GM12874 (cell line): ENCODE measurements around the gene SLC9A6.

Source experiments
- TF ChIP-seq, protein P1 (sequence below): IDR thresholded peaks from 2 replicates; pipeline ENCODE4 v1.5.1; 2011; ENCODE audit warnings: low read depth, mild to moderate bottlenecking, control low read depth, low read length, moderate library complexity; ENCODE audit not compliant: insufficient read depth

SLC9A6 gene

DNA sequence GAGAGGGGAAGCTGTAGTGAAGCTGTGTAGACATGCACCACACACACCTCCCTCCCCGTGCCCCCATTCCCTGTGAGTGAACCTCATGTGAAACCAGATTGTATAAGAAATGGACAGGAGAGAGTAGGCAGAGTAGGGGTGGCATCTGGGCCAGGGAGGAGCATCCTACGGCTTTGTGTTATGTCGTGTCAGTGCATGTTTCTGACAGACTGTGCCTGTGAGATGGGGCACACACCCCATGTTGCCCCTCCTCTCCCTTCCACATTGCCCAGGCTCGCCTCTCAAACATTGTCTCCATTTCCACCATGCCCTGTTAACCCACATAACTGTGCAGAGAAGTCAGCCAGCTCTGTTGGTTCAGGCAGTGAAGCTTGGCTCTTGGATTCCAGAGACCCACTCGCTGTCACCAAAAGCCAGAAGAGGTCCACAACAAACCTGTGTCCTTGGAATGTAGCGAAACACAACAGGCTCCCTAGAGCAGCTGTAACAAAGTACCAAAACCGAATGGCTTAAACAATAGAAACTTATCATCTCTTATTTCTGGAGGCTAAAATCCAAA is 56.1 kb downstream of the SLC9A6 start:
- TF ChIP-seq, protein P1, sequence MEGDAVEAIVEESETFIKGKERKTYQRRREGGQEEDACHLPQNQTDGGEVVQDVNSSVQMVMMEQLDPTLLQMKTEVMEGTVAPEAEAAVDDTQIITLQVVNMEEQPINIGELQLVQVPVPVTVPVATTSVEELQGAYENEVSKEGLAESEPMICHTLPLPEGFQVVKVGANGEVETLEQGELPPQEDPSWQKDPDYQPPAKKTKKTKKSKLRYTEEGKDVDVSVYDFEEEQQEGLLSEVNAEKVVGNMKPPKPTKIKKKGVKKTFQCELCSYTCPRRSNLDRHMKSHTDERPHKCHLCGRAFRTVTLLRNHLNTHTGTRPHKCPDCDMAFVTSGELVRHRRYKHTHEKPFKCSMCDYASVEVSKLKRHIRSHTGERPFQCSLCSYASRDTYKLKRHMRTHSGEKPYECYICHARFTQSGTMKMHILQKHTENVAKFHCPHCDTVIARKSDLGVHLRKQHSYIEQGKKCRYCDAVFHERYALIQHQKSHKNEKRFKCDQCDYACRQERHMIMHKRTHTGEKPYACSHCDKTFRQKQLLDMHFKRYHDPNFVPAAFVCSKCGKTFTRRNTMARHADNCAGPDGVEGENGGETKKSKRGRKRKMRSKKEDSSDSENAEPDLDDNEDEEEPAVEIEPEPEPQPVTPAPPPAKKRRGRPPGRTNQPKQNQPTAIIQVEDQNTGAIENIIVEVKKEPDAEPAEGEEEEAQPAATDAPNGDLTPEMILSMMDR = no peak

DNA sequence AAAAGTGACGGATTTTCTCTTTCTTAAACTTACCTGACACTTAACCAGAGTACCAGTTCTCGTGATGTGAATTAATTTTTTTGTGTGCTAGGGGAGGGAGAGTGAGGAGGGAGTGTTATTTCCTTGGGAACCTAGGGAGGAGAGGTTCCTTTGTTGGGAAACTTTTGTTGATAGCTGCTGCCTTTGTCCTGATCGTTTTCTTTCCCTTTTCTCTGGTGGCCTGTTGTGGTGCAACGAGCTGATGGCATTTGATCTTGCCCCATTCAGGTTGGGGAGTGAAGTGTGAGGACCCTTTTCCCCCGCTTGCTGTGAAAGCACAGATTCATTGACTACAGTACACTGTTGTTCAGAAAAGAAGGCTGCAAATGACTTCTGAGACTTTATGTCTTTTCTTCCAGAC is 59.8 kb downstream of the SLC9A6 start:
- TF ChIP-seq, protein P1 = no peak

DNA sequence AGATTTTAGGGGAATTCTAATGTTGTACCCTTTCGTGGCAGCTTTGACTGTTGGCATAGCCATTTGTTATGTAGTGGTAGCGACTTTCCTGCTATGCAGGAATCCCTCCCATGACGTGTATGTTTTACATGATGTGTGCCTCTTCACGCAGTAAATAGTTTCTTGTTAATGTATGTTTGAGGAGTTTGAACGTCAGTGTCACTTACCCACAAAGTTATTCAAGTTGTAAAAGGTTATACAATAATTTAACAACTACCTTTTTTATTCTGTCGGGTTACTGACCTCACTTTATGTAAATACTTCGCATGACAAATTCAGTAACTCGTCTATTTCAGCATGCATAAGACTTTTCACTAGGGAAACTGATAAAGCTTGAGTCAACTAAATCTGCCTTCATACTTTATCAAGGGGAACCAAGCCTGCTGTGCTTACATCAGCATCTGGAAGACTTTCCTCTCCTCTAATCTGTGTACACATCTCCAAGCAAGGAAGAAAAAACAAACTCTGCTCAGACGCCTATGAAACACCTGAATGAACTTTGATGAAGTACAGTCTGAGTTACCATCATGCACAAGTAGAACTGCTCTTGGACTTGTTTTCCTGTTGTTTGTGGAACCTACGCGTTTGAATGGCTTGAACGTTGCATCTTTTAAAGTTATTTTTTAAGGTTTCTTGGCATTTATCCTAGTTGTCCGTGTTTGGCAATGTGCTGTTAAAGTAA is 61.2 kb downstream of the SLC9A6 start:
- TF ChIP-seq, protein P1 = no peak

DNA sequence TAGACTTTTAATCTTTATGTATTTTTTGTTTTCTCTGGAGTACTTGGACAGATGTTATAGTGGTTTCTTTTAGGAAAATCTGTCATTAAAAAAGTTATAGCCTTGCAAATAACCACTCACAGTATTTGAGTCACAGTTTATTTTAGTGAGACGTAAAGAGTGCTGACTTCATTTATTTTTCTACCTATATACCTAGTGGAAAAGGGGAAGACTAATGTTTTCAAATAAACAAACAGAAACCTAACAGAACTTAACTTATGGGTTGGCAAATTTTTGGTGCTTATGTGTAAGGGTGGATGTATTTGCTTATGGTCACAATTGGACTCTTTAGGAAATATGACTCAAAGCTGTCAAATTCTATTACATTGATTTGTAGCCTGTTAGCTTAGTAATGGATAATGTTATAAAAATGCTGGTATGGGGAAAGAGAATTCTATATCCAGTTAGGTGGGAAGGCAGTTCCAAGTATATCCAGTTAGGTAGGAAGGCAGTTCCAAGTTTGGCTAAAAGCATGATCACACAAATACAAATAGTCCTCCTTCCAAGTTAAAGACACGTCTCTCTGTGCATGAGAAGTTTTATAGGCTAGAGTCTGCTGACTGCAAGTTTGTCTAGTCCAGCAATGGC is 61.9 kb downstream of the SLC9A6 start:
- TF ChIP-seq, protein P1 = no peak

DNA sequence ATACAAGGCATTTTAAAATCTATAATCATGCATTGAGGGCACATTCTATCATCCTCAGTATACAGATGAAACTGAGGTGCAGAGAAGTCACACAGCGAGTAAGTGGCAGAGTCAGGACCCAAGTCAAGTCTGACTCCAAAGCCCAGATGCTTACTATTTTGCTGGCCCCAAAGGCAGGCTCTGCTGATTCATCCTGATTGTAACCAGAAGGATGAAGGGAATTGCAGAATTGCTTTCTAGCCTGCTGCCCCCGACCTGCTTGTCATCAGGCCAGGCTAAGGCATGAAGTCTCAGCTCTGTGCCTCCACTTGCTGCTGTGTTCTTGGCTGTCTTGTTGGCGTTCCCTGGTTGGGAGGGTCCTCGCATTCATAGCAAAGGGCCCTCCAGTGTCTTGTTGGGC is 62.7 kb downstream of the SLC9A6 start:
- TF ChIP-seq, protein P1 = no peak

DNA sequence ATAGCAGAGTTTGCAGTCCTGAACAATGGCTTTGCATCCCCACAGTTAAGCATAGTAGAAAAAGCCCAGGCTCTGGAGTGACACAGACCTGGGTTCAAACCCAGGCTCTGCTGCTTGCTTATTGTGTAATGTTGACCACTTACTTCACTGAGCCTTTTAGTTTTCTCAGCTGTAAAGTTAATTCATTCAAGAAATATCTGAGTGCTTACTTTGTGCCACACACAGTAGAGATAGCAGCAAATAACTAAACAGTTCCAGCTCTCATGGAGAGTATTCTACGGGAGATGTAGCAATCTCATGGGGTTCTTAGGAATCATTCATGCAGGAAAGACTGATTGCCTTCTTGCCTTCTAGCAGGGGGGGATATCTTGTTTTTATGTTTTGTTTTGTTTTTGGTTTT is 63.2 kb downstream of the SLC9A6 start:
- TF ChIP-seq, protein P1 = no peak

DNA sequence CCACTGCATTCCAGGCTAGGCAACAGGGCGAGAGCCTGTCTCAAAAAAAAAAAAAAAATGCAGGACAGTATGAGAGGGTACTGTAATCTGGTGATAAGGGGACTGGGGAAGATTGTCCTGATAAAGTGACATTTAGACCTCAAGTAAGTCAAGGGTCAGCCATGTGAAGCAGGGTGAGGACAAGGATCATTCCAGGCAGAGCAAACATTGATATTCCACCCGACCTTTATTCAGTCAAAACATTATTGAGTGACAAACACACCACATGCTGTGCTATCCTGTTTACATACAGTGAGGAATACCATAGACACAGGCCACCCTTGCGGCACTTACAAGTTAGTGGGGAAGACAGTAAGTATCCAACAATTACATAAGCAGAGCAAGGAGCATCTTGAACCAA is 64.4 kb downstream of the SLC9A6 start:
- TF ChIP-seq, protein P1 = no peak
